DND-41 (cell line): Measurements from ENCODE around the gene SAMD1.

ENCODE experiments used
- ATAC-seq: fragments of 200-7000 bp; cut with Tn5 transposase; 3 replicates; pipeline ENCODE4 v1.9.1; 2021; ENCODE audit warnings: low read depth; ENCODE audit not compliant: insufficient read depth
- DNase-seq: peaks from one replicate; pipeline ENCODE4 v3.0.0-alpha.2; 2020
- H2AFZ ChIP-seq: 2 replicates; pipeline ENCODE4 v1.6.0; 2012; ENCODE audit warnings: low read depth, low read length
- H3K27ac ChIP-seq: 2 replicates; pipeline ENCODE4 v1.5.1; 2012; ENCODE audit warnings: low read length, inconsistent platforms
- H3K27me3 ChIP-seq: fragments of 200-600 bp; sonication (generic); 2 replicates; pipeline ENCODE4 v1.6.0; 2012; ENCODE audit warnings: low read length, mild to moderate bottlenecking, inconsistent platforms; ENCODE audit not compliant: insufficient read depth, poor library complexity
- H3K36me3 ChIP-seq: 2 replicates; pipeline ENCODE4 v1.5.1; 2012; ENCODE audit warnings: low read length, inconsistent platforms; ENCODE audit not compliant: insufficient read depth
- H3K4me1 ChIP-seq: 2 replicates; pipeline ENCODE4 v1.5.1; 2012; ENCODE audit warnings: mild to moderate bottlenecking, low read length; ENCODE audit not compliant: insufficient read depth
- H3K4me2 ChIP-seq: 2 replicates; pipeline ENCODE4 v1.6.0; 2012; ENCODE audit warnings: mild to moderate bottlenecking, moderate library complexity, low read length, inconsistent platforms; ENCODE audit not compliant: insufficient read depth
- H3K4me3 ChIP-seq, 2 experiments: fragments of 200-600 bp in 1 of 2; shearing (Covaris generic) in 1 of 2; 2 replicates each; pipeline ENCODE4 v1.5.1; 2012 to 2016; ENCODE audit warnings: inconsistent platforms in 2 of 2, low read length in 2 of 2, mild to moderate bottlenecking in 2 of 2, low read depth in 1 of 2, moderate library complexity in 1 of 2
- H3K79me2 ChIP-seq: 2 replicates; pipeline ENCODE4 v1.6.0; 2012; ENCODE audit warnings: low read length, inconsistent platforms; ENCODE audit not compliant: insufficient read depth
- H3K9ac ChIP-seq: 2 replicates; pipeline ENCODE4 v1.6.0; 2012; ENCODE audit warnings: low read depth, mild to moderate bottlenecking, inconsistent platforms, low read length, moderate library complexity
- H3K9me3 ChIP-seq: 2 replicates; pipeline ENCODE4 v1.5.1; 2012; ENCODE audit warnings: low read length, moderate library complexity, mild to moderate bottlenecking, inconsistent platforms; ENCODE audit not compliant: insufficient read depth, severe bottlenecking
- H4K20me1 ChIP-seq: 2 replicates; pipeline ENCODE4 v1.6.0; 2012; ENCODE audit warnings: low read length; ENCODE audit not compliant: insufficient read depth
- CTCF ChIP-seq: IDR thresholded peaks from 2 replicates; pipeline ENCODE4 v1.5.1; 2012; ENCODE audit warnings: borderline replicate concordance, low read length, moderate library complexity, mild to moderate bottlenecking; ENCODE audit not compliant: poor library complexity, severe bottlenecking; ENCODE audit errors: extremely low read depth
- EZH2 ChIP-seq: IDR thresholded peaks from 3 replicates; pipeline ENCODE4 v1.6.1; 2012; ENCODE audit warnings: borderline replicate concordance, low read depth, mild to moderate bottlenecking, moderate library complexity, low read length, inconsistent platforms; ENCODE audit not compliant: severe bottlenecking

SAMD1 gene

GRCh38 chr19:14072535-14073260 lies 17.9 kb downstream of the SAMD1 start, which contains the start of gene MISP3:
Gene MISP3, plus strand, starts transcription at chr19:14072786. Its CDS starts 524 bp downstream, at chr19:14073310.
- Histone ChIP-seq H3K4me1 (peaks cover 35% of the 10 kb centered on the region), H3K4me2 (peak within 1 kb of the TSS; percentile 85), H3K9ac (peak within 1 kb of the TSS; percentile 78), H3K79me2 (peaks cover 32% of the 10 kb centered on the region), H3K27me3 (peaks cover 17% of the 10 kb centered on the region), H4K20me1 (peaks cover 4% of the 10 kb centered on the region; the same call in 1 of the 2 replicates), H3K9me3 (no peaks in the 10 kb centered on the region), H3K4me3 (peak within 1 kb of the TSS; percentile 83 to 92), H3K36me3 (peaks cover 4% of the 10 kb centered on the region; the same call in 1 of the 2 replicates), H3K27ac (peak within 1 kb of the TSS; percentile 80), H2AFZ (peak within 1 kb of the TSS; percentile 83)
- no peak for TF ChIP-seq CTCF
- peak; percentile 94 for TF ChIP-seq EZH2
- ATAC-seq (peak; percentile 1; the same call in 1 of the 3 replicates), DNase-seq (peak; percentile 26)

- H3K9ac ChIP-seq = no peak overlapping the region
- no peak overlapping the region for H3K4me2 ChIP-seq
- H3K4me1 ChIP-seq = peaks cover 27% of the 10 kb centered on the region
- peaks cover 4% of the 10 kb centered on the region; the same call in 1 of the 2 replicates for H3K36me3 ChIP-seq
- H3K27ac ChIP-seq = no peak overlapping the region
- H3K4me3 ChIP-seq = no peak overlapping the region
- no peak for ATAC-seq
- H2AFZ ChIP-seq = no peak overlapping the region
- peaks cover 4% of the 10 kb centered on the region; the same call in 1 of the 2 replicates for H4K20me1 ChIP-seq
- H3K79me2 ChIP-seq = peaks cover 17% of the 10 kb centered on the region
- no peaks in the 10 kb centered on the region for H3K9me3 ChIP-seq
- no peak for DNase-seq
- TF ChIP-seq EZH2 (no peak), CTCF (no peak)
- peaks cover 17% of the 10 kb centered on the region for H3K27me3 ChIP-seq
Observed at GRCh38 chr19:14070268-14071050, 20.1 kb downstream of the SAMD1 start.

DNA sequence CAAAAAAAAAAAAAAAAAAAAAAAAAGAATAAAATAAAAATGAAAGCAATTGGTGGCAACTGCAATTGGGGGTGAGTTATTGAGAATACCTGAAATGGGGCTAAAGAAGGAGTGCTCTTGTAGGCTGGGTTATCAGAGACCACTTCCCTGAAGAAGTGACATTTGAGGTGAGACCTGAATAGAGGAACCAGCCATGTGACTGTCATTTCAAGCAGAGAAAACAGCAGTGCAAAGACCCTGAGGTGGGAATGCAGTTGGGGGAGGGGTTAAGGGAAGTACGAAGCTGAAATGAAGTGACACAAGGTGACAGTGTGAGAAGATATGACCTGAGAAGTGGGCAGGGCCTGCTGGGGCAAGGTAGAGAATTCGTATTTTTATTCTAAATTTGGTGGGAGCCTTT lies 24.4 kb downstream of the SAMD1 start:
- Histone ChIP-seq H3K9me3 (no peaks in the 10 kb centered on the region), H3K4me1 (no peaks in the 10 kb centered on the region), H3K4me3 (no peak overlapping the region), H3K79me2 (no peaks in the 10 kb centered on the region), H3K27ac (no peak overlapping the region), H3K27me3 (no peaks in the 10 kb centered on the region), H3K9ac (no peak overlapping the region), H4K20me1 (no peaks in the 10 kb centered on the region), H2AFZ (no peak overlapping the region), H3K4me2 (no peak overlapping the region), H3K36me3 (no peaks in the 10 kb centered on the region)
- DNase-seq = no peak
- ATAC-seq = no peak
- TF ChIP-seq CTCF (no peak), EZH2 (no peak)
